ENCODE data around the gene C21orf58.
"Not testable (repeated sequence)": the region's sequence is repeated elsewhere in the genome, so short reads cannot be mapped to it uniquely, and the experiment has no call there.

C21orf58 gene

GRCh38 chr21:46323710-46324389 is at the start of gene C21orf58, which contains the start of gene PCNT:
Gene C21orf58 (minus strand): TSS chr21:46323870. CDS start chr21:46322738, 1,132 bp downstream.
Gene PCNT (plus strand): TSS chr21:46324156. CDS start chr21:46324229, 73 bp downstream.
- DNase-seq (ENCODE audit: low read depth) = peak; percentile 95

- DNase-seq (ENCODE audit: low read depth) = not testable (repeated sequence)
Observed at GRCh38 chr21:46372947-46373346, 49.3 kb upstream of the C21orf58 start.

- no peak for DNase-seq (ENCODE audit: low read depth)
Observed at GRCh38 chr21:46372014-46372485, 48.4 kb upstream of the C21orf58 start.

DNA sequence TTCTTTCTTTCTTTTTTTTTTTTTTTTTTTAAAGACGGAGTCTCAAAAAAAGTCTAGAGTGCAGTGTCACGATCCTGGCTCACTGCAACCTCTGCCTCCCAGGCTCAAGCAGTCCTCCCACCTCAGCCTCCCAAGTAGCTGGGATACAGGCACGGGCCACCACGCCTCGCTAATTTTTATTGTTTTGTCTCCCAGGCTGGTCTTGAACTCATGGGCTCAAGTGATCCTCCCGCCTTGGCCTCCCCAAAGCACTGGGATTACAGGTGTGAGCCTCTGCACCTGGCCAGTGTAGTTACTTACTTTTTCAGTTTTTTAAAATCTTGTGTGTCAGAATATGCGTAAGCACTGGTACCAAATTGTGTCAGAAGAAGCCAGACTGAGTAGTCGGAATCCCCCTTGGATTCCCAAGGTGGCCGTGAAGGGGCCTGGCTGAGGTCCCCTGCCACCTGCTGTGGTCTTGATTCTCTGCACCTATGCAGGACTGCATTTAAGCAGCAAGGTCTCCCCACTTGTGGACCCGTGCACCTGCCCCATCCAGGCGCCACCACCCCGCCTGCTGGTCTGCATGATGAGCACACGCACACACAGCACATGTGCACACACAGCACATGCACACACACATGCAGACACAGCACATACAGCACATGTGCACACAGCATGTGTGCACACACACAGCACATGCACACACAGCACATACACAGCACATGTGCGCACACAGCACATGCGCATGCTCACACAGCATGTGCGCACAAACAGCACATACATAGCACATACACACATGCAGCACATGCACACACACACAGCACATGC is 47.7 kb upstream of the C21orf58 start:
- no peak for DNase-seq (ENCODE audit: low read depth)

GRCh38 chr21:46369520-46370235 is 46.0 kb upstream of the C21orf58 start:
- no peak for DNase-seq (ENCODE audit: low read depth)

GRCh38 chr21:46368533-46369285 is 45.0 kb upstream of the C21orf58 start:
- no peak for DNase-seq (ENCODE audit: low read depth)

DNA sequence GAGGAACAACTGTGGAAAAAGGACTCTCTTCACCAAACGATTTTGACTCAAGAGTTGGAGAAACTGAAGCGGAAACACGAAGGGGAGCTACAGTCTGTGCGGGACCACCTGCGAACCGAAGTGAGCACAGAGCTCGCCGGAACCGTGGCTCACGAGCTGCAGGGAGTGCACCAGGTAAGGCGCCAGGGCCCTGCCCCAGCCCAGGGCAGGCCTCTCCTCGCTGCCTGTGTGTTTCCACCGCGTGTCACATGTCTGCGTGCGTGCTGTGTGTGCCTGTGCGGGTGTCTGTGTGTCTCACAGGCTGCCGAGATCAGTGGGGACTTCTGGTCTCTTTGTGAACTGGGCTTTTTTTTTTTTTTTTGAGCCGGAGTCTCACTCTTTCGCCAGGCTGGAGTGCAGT is 43.3 kb upstream of the C21orf58 start:
- no peak for DNase-seq (ENCODE audit: low read depth)

- no peak for DNase-seq (ENCODE audit: low read depth)
Observed at GRCh38 chr21:46366561-46366960, 42.9 kb upstream of the C21orf58 start.

GRCh38 chr21:46366091-46366490 is 42.4 kb upstream of the C21orf58 start:
- no peak for DNase-seq (ENCODE audit: low read depth)

- DNase-seq (ENCODE audit: low read depth) = no peak
Observed at GRCh38 chr21:46363698-46364097, 40.0 kb upstream of the C21orf58 start.

DNA sequence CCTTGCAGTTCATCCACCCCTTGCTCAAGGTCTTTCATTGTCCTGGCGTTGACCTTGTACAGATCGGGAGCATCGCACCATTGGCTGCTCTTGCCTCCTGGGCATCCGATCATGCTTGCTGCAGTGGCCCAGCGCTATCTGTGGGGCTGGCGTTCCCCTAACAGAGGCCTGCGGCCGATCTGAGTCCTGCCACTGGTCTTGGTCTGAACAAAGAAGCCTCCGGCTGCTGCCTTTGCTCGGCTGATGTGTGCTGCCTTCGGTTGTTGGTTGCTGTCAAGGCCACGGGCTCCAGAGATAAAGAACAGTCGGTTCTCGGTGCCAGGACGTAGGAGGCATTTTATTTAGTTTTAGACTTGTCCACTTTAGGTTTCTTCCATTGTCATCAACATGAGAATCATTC is 39.3 kb upstream of the C21orf58 start:
- DNase-seq (ENCODE audit: low read depth) = no peak

DNA sequence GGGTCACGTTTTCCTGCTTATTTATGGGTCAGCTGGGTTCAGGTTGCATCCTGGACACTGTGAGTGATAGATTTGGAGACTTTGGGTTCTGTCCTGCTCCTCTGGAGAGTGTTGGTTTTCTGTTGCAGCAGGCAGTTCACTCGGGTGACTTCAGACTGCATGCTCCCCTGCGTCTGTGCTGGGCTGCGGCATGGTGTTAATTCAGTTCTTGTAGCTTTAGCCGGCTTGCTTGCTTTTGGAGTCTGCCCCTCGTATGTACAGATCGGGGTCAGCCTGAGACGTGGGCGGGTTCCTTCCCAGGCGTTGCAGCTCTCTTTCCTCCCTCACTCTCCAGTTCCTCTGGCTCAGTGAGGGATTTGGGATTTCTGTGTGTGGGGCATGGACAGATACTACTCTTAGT is 38.3 kb upstream of the C21orf58 start:
- no peak for DNase-seq (ENCODE audit: low read depth)

GRCh38 chr21:46361176-46361575 is 37.5 kb upstream of the C21orf58 start:
- no peak for DNase-seq (ENCODE audit: low read depth)

GRCh38 chr21:46357684-46358425 is 34.2 kb upstream of the C21orf58 start:
- no peak for DNase-seq (ENCODE audit: low read depth)

DNA sequence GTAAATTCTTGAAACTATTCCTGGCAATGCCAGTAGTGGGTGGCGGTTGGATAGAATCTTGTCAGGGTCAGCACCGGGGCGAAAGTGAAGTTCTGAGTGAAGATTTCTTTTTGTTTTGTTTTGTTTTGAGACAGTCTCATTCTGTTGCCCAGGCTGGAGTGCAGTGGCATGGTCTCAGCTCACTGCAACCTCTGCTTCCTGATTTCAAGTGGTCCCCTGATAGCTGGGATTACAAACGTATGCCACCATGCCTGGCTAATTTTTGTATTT is 33.6 kb upstream of the C21orf58 start:
- DNase-seq (ENCODE audit: low read depth) = no peak

- no peak for DNase-seq (ENCODE audit: low read depth)
Observed at GRCh38 chr21:46356494-46357334, 33.0 kb upstream of the C21orf58 start.

DNA sequence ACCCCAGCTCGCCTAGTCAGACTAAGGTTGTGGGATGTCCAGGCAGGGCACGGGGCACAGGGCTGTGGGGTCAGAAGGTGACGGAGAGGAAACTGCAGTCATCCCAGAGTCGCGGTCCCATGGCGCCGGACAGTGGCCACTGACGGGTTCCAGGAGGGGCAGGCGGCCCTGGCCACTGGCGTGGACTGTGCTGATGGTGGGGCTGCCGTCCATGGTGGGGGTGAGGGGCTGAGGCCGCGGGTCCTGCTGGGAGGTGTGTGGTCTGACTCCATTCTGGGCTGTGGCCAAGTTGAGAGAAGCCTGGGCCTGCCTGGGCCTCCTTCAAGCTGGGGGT is 32.3 kb upstream of the C21orf58 start:
- no peak for DNase-seq (ENCODE audit: low read depth)

DNA sequence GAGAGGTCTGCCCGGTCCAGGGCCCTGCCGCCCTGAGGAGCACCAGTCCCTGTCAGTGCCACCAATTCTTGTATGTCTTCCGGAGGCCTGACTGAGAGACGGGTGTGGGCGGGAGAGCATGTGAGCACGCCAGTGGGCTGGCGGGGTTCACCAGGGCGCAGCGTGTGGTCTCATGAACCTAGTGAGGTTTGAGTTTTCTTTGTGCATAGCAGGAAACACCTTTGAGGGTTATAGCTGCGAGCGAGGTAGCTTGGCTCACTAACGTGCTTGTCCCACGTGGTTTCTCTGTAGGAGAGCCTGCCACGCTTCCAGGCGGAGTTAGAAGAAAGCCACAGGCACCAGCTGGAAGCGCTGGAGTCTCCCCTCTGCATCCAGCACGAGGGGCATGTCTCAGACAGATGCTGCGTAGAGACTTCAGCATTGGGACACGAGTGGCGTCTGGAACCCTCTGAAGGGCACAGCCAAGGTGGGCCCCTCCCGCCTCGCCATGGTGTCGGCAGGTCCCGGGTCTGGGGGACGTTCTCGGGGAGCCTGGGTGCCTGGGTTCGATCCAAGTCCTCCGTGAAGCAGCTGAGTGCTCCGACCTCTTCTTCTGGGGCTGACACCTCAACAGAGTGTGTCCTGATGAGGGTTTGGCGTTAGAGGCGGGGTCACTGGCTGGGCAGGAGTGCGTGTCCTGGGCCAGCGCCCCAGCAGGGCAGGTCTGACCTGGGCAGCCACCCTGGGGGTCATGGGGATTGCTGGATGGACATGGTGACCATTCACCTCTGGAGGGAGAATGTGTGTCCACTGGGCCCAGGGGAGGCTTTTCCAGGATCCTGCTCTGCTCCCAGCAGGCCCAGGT is 31.7 kb upstream of the C21orf58 start:
- DNase-seq (ENCODE audit: low read depth) = no peak

DNA sequence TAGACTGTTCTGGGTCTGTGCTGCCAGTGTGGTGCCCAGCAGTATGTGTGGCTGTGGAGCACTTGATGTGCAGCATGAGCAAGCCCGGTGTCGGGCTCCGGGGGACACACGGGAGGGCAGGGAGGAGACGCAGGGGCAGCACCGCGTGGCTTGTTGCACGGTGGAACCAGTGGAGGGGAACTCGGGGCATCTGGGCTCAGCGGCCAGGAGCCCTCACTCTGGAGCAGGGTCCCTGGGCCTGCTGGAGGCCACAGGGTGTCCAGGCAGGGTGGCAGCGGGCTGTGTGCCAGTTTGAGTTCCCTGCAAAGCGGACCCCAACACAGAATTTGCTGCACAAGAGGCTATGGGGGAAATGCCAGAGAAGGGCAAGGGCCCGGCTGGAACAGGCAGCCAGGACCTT is 30.8 kb upstream of the C21orf58 start:
- no peak for DNase-seq (ENCODE audit: low read depth)

- no peak for DNase-seq (ENCODE audit: low read depth)
Observed at GRCh38 chr21:46354046-46354445, 30.4 kb upstream of the C21orf58 start.
